IPS-20b (cell line): ENCODE measurements around the gene CFC1.
"Not testable (repeated sequence)": the region's sequence is repeated elsewhere in the genome, so short reads cannot be mapped to it uniquely, and the experiment has no call there.

Source experiments
- H3K27ac ChIP-seq: one replicate; pipeline ENCODE4 v1.5.1; 2013; ENCODE audit warnings: low read length
- H3K27me3 ChIP-seq: 2 replicates; pipeline ENCODE4 v1.6.1; 2013; ENCODE audit warnings: mild to moderate bottlenecking, low read length, inconsistent platforms; ENCODE audit not compliant: insufficient read depth
- H3K36me3 ChIP-seq: 2 replicates; pipeline ENCODE4 v1.6.1; 2013; ENCODE audit warnings: low read depth, mild to moderate bottlenecking, inconsistent platforms, low read length, moderate library complexity; ENCODE audit not compliant: insufficient read depth
- H3K4me1 ChIP-seq: 2 replicates; pipeline ENCODE4 v1.6.1; 2013; ENCODE audit warnings: mild to moderate bottlenecking, control low read depth, inconsistent platforms, low read length, moderate library complexity; ENCODE audit not compliant: insufficient read depth
- H3K4me3 ChIP-seq: 2 replicates; pipeline ENCODE4 v1.5.1; 2013; ENCODE audit warnings: mild to moderate bottlenecking, low read length, inconsistent platforms
- H3K9ac ChIP-seq: 2 replicates; pipeline ENCODE4 v1.6.1; 2013; ENCODE audit warnings: low read depth, mild to moderate bottlenecking, inconsistent platforms, low read length, moderate library complexity
- H3K9me3 ChIP-seq: 2 replicates; pipeline ENCODE4 v1.6.1; 2013; ENCODE audit warnings: mild to moderate bottlenecking, low read depth, low read length, inconsistent platforms; ENCODE audit not compliant: insufficient read depth

The CFC1 gene

DNA sequence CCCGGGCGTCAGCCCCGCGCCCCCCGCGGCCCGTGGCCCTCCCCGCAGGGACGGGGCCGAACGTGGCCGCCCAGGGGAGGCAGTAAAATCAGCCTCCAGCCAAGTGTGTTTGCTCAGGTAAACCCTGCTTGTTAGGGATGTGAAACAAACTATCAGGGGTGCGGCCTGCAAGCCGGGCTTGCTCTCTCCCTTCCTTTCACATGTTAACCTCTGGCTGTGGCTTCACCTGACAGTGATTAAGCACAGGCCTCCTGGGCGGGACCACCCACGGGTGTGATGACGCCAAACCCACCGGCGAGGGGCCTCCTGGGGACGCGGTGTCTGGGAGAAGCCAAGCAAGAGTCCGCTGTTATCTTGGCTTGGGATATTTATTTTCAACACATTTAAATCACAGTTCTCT, 1.4 kb downstream of the CFC1 start:
- not testable (repeated sequence) for H3K9ac ChIP-seq, H3K36me3 ChIP-seq, H3K9me3 ChIP-seq, H3K4me3 ChIP-seq, H3K27ac ChIP-seq, H3K4me1 ChIP-seq, H3K27me3 ChIP-seq

GRCh38 chr2:130596757-130597156, 2.6 kb downstream of the CFC1 start:
- H3K27ac ChIP-seq, H3K4me1 ChIP-seq, H3K4me3 ChIP-seq, H3K27me3 ChIP-seq, H3K9ac ChIP-seq, H3K9me3 ChIP-seq, H3K36me3 ChIP-seq: not testable (repeated sequence)

DNA sequence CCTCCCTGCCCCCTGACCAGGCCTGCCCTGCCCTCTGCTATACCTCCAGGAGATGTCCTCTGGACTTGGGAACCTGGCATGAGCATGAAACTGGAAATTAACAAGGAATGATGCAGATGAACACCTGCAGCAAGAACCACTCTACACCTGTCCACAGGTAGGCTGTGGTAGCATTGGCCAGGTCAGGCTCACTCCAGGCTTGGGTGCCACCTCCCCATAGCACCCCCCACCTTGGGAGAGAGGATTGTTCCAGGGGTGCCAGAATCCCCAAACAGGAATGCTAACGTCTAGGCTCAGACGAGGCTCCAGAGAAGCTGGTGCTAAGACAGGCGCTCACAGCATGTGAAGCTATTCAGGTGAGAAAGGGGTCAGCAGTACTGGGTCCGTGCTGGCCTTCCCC, 5.4 kb downstream of the CFC1 start:
- H3K36me3 ChIP-seq, H3K27me3 ChIP-seq, H3K27ac ChIP-seq, H3K9me3 ChIP-seq, H3K4me1 ChIP-seq, H3K4me3 ChIP-seq, H3K9ac ChIP-seq: not testable (repeated sequence)

GRCh38 chr2:130592791-130593414, 6.5 kb downstream of the CFC1 start:
- H3K36me3 ChIP-seq, H3K9me3 ChIP-seq, H3K4me1 ChIP-seq, H3K9ac ChIP-seq, H3K27me3 ChIP-seq, H3K4me3 ChIP-seq, H3K27ac ChIP-seq: not testable (repeated sequence)

GRCh38 chr2:130590842-130591359, 8.5 kb downstream of the CFC1 start:
- not testable (repeated sequence) for H3K36me3 ChIP-seq, H3K9ac ChIP-seq, H3K4me3 ChIP-seq, H3K9me3 ChIP-seq, H3K4me1 ChIP-seq, H3K27me3 ChIP-seq, H3K27ac ChIP-seq

- not testable (repeated sequence) for H3K27me3 ChIP-seq, H3K27ac ChIP-seq, H3K4me1 ChIP-seq, H3K36me3 ChIP-seq, H3K4me3 ChIP-seq, H3K9ac ChIP-seq, H3K9me3 ChIP-seq
Observed at GRCh38 chr2:130590170-130590841, 9.1 kb downstream of the CFC1 start.

DNA sequence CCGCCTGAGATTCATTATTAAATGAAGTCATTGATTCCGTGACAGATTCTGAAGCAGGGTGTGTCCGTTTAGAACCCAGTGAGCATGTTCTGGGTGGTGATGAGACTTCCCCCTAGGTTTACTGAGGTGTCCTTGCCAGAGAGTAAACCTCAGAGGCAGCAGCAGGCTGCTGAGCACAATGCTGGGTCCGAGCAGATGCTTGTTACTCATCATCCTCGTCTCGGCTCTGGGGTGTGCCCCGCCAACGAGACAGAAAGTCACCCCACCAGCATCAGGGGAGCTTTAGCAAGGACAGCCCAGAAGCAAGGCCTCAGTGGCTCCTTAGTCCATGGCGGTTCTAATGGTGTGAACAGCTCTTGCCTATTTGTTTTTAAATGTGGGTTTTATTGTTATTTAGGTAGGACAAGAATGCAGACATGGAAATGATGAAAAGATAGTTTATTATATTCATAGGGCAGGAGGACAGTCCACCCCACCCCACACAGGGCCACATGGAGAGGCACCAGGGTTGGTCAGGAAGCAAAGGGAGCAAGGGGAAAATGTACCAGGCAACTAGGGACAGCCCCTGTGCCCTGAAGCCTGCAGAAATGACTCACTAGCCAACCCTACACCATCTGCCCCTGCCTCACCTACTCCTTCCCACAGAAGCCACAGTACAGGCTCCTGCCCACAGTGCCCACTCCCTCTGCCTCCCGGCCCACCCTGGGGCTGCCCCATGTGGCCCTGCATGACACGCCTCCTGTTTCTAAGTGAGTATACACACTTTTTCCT, 10.5 kb downstream of the CFC1 start:
- not testable (repeated sequence) for H3K36me3 ChIP-seq, H3K27ac ChIP-seq, H3K9ac ChIP-seq

DNA sequence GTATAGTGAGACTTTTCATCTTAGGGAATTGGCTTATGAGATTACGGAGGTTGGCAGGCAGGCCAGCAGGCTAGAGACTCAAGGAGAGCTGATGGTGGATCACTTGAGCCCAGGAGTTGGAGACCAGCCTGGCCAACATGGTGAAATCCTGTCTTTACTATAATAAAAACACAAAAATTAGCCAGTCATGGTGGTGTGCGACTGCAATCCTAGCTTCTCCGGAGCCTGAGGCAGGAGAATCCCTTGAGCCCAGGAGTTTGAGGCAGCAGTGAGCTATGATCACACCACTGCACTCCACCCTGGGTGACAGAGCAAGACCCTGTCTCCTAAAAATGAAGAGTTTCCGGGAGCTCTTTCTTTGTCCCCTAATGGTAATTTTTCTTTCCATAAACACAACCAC, 14.6 kb downstream of the CFC1 start:
- not testable (repeated sequence) for H3K4me3 ChIP-seq, H3K9ac ChIP-seq, H3K9me3 ChIP-seq, H3K4me1 ChIP-seq, H3K36me3 ChIP-seq, H3K27ac ChIP-seq, H3K27me3 ChIP-seq

More for the DNA sequence above, 10.5 kb downstream of the CFC1 start:
- H3K27me3 ChIP-seq, H3K4me3 ChIP-seq, H3K9me3 ChIP-seq, H3K4me1 ChIP-seq: not testable (repeated sequence)

- not testable (repeated sequence) for H3K4me1 ChIP-seq, H3K36me3 ChIP-seq, H3K27ac ChIP-seq, H3K9me3 ChIP-seq, H3K4me3 ChIP-seq, H3K9ac ChIP-seq, H3K27me3 ChIP-seq
Observed at GRCh38 chr2:130583582-130583981, 15.8 kb downstream of the CFC1 start.

DNA sequence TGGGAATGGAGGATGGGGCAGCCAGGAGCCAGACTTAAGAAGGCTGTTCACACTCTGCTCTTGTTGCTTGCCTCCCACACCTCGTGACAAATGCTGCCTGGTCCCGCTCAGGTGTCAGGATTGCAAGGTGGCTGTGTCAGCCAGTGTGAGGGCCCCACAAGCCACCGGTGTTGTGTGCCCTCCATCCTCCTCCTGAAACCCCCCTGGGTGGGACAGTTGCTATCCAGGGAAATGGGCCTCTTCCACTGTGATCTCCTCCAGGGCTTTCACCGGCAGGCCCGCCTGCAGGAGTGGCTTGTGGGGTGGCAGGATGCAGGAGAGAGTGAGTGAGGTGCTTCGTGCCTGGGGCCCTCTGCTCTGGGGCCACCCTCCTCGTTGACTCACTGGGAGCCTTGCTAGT, 16.4 kb downstream of the CFC1 start:
- not testable (repeated sequence) for H3K9me3 ChIP-seq, H3K27me3 ChIP-seq

GRCh38 chr2:130581491-130581890, 17.9 kb downstream of the CFC1 start:
- not testable (repeated sequence) for H3K36me3 ChIP-seq, H3K27me3 ChIP-seq, H3K9ac ChIP-seq, H3K9me3 ChIP-seq, H3K4me1 ChIP-seq, H3K4me3 ChIP-seq, H3K27ac ChIP-seq

More for the DNA sequence above, 16.4 kb downstream of the CFC1 start:
- not testable (repeated sequence) for H3K36me3 ChIP-seq, H3K4me1 ChIP-seq, H3K27ac ChIP-seq, H3K4me3 ChIP-seq, H3K9ac ChIP-seq

DNA sequence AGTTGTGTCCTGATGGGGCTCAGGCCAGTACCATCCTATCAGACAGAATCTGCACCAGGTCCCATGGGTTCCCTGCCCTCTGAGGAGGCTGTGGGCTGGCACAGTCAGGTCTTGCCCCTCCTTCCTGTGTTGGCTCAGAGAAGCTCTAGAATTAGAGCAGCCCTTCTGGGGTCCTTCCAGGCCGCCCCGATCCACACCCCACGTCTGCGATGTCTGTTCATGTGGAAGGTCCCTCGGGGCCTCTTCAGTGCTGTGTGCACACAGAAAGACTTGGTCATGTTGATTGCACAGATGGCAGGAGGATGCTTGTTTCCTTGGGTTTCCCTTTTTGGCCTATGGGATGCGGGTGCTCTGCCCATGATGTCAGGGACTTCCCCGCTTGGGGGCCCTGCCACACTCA, 20.3 kb downstream of the CFC1 start:
- not testable (repeated sequence) for H3K27me3 ChIP-seq, H3K9me3 ChIP-seq, H3K36me3 ChIP-seq, H3K4me3 ChIP-seq, H3K9ac ChIP-seq, H3K4me1 ChIP-seq, H3K27ac ChIP-seq
